Peyer's patch (tissue), 4 donors: Measurements from ENCODE around the gene KLHL36. TPM values are rescaled to one million over a fixed set of nuclear protein-coding genes. Genes with fewer than 3 reads are reported as not detected.

Experiments
- DNase-seq, 3 donors: peaks; one replicate each; pipeline ENCODE4 v3.0.0-alpha.2; 2017 to 2019
- H3K27ac ChIP-seq, 4 donors: fragments of 200-600 bp; sonication (generic); one replicate each; pipeline ENCODE4 v1.5.1; 2016 to 2019
- H3K27me3 ChIP-seq, 2 donors: fragments of 200-600 bp; sonication (generic); one replicate each; pipeline ENCODE4 v1.5.1; 2019
- H3K36me3 ChIP-seq, 3 donors: fragments of 200-600 bp; sonication (generic); one replicate each; pipeline ENCODE4 v1.5.1; 2016 to 2019
- H3K4me1 ChIP-seq, 4 donors: fragments of 200-600 bp; sonication (generic); one replicate each; pipeline ENCODE4 v1.5.1; 2016 to 2019
- H3K4me3 ChIP-seq, 4 donors: fragments of 200-600 bp; sonication (generic); 1 replicate in 3 of 4; 2 replicates in 1 of 4; pipeline ENCODE4 v1.5.1; 2016 to 2019; ENCODE audit warnings: mild to moderate bottlenecking in 1 of 4
- H3K9me3 ChIP-seq, 4 donors: fragments of 200-600 bp; sonication (generic); one replicate each; pipeline ENCODE4 v1.5.1; 2016 to 2019; ENCODE audit warnings: mild to moderate bottlenecking in 1 of 4
- POLR2A ChIP-seq, 2 donors: fragments of 450-650 bp; IDR thresholded peaks; one replicate each; pipeline ENCODE4 v1.5.1; 2017; ENCODE audit warnings: antibody characterized with exemption in 2 of 2, mild to moderate bottlenecking in 2 of 2, moderate library complexity in 2 of 2
- total RNA-seq, 4 donors: library from RNA; depleted of rRNA; stranded (reverse); fragments of >200 nt; gene quantifications; one replicate each; pipeline ENCODE4 v1.1.0, GENCODE V29; 2016
- TF ChIP-seq, protein P1 (sequence below), 6 experiments: fragments of 450-650 bp in 4 of 6; fragments of 200-600 bp in 2 of 6; sonication (generic) in 1 of 6; IDR thresholded peaks; one replicate each; pipeline ENCODE4 v1.5.1; 2017 to 2019; ENCODE audit warnings: antibody characterized with exemption in 6 of 6, mild to moderate bottlenecking in 3 of 6, moderate library complexity in 1 of 6

Gene KLHL36
- total RNA-seq, 4 donors from 2014 or later, result 57.8 to 81.4 (median 74.4) TPM

DNA sequence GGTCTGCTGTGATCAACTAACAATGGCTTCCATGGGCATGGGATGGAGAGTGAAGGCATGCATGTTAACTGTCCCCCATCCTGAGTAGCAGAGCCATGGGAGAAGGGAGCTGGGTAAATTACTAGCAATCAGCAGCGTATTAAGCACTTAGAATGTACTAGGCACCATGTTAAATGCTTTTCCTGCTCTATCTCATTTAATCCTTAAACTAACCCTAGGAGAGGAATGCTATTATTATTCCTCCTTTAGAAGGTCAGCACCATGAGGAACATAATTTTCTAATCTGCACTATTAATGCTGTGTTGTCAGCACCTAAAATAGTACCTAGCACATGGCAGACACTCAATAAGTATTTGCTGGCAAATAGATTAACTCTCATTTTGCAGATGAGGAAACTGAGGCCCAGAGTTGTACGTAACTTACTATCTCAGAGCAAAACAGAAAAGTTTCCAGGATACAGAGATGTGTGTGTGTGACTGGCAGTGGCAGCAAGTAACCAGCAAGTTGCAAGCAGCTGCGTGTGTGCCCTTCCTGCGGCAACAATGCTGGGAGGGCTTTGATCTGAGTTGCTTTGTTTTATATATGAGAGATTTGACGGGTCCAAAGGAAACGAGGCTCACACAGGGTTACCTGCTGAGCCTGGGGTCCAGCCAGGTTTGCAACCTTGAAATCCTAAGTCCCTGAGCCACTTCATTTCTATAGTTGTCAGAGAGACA is 6.5 kb upstream of the KLHL36 start:
- H3K4me3 ChIP-seq, result no peak overlapping the region
- H3K4me1 ChIP-seq, result peaks cover 0 to 28% (median 19%) of the 10 kb centered on the region in 4 donors
- H3K27me3 ChIP-seq, result no peaks in the 10 kb centered on the region
- no peak for TF ChIP-seq POLR2A (IDR thresholded peaks at IDR 0.05)
- TF ChIP-seq, protein P1, sequence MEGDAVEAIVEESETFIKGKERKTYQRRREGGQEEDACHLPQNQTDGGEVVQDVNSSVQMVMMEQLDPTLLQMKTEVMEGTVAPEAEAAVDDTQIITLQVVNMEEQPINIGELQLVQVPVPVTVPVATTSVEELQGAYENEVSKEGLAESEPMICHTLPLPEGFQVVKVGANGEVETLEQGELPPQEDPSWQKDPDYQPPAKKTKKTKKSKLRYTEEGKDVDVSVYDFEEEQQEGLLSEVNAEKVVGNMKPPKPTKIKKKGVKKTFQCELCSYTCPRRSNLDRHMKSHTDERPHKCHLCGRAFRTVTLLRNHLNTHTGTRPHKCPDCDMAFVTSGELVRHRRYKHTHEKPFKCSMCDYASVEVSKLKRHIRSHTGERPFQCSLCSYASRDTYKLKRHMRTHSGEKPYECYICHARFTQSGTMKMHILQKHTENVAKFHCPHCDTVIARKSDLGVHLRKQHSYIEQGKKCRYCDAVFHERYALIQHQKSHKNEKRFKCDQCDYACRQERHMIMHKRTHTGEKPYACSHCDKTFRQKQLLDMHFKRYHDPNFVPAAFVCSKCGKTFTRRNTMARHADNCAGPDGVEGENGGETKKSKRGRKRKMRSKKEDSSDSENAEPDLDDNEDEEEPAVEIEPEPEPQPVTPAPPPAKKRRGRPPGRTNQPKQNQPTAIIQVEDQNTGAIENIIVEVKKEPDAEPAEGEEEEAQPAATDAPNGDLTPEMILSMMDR (IDR thresholded peaks at IDR 0.05), result no peak
- H3K9me3 ChIP-seq, result no peaks in the 10 kb centered on the region
- H3K36me3 ChIP-seq, result no peaks in the 10 kb centered on the region
- H3K27ac ChIP-seq, result peak overlapping the region; percentile 42 to 70 (median 44)
- peak in 1 of 3 donors; percentile 30 for DNase-seq

DNA sequence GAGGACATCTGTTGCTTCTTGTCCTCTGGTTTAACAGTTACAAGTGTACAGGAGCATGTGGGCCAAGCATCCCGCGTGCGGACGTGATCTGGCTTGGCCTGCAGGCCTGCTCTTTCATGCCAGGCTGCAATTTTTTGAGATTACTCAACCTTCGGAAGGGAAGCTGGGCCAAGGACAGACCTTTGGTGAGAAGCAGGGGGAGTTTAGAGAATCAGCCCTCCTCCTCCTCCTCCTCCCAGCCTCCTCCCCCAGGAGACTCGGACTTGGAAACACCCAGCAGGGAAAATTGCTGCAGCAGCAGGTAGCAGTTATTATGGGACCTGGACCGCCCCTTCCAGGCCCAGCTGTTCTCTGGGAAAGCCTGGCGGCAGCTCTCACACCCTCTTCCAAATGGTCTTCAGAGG is 5.1 kb upstream of the KLHL36 start:
- Histone ChIP-seq H3K9me3 (no peaks in the 10 kb centered on the region), H3K27me3 (no peaks in the 10 kb centered on the region), H3K36me3 (no peaks in the 10 kb centered on the region), H3K4me3 (no peak overlapping the region), H3K27ac (peak overlapping the region in 3 of 4 donors; percentile 48 to 55 (median 50)), H3K4me1 (peaks cover 0 to 30% (median 22%) of the 10 kb centered on the region in 4 donors)
- peak in 2 of 3 donors; percentile 54 to 67 for DNase-seq
- no peak for TF ChIP-seq POLR2A (IDR thresholded peaks at IDR 0.05)
- TF ChIP-seq, protein P1 (IDR thresholded peaks at IDR 0.05), result no peak

GRCh38 chr16:84643674-84644073 is 4.6 kb upstream of the KLHL36 start:
- peak in 1 of 3 donors; percentile 74 for DNase-seq
- no peaks in the 10 kb centered on the region for H3K9me3 ChIP-seq
- H3K27ac ChIP-seq, result peak overlapping the region in 3 of 4 donors; percentile 39 to 55 (median 50)

GRCh38 chr16:84648595-84649510 is 542 bp downstream of the KLHL36 start:
- no peaks in the 10 kb centered on the region for H3K27me3 ChIP-seq
- peak overlapping the region; percentile 80 to 95 (median 84) for H3K27ac ChIP-seq
- H3K4me1 ChIP-seq, result peaks cover 0 to 21% (median 7%) of the 10 kb centered on the region in 4 donors
- TF ChIP-seq, protein P1 (IDR thresholded peaks at IDR 0.05), result no peak
- peak in 1 of 2 donors; percentile 39 for TF ChIP-seq POLR2A (IDR thresholded peaks at IDR 0.05)
- peak; percentile 54 to 83 (median 75) for DNase-seq
- H3K9me3 ChIP-seq, result no peaks in the 10 kb centered on the region
- H3K4me3 ChIP-seq, result peak overlapping the region; percentile 72 to 100 (median 86)
- peaks cover 0 to 24% (median 0%) of the 10 kb centered on the region in 3 donors for H3K36me3 ChIP-seq

More at GRCh38 chr16:84643674-84644073, 4.6 kb upstream of the KLHL36 start:
- H3K4me1 ChIP-seq, result peaks cover 0 to 30% (median 22%) of the 10 kb centered on the region in 4 donors
- H3K27me3 ChIP-seq, result no peaks in the 10 kb centered on the region
- H3K4me3 ChIP-seq, result no peak overlapping the region
- no peaks in the 10 kb centered on the region for H3K36me3 ChIP-seq
- TF ChIP-seq, protein P1 (IDR thresholded peaks at IDR 0.05), result no peak
- TF ChIP-seq POLR2A (IDR thresholded peaks at IDR 0.05), result no peak

GRCh38 chr16:84649511-84649861 is 1.2 kb downstream of the KLHL36 start:
- peak overlapping the region; percentile 72 to 100 (median 86) for H3K4me3 ChIP-seq
- DNase-seq, result no peak
- no peaks in the 10 kb centered on the region for H3K9me3 ChIP-seq
- H3K36me3 ChIP-seq, result peaks cover 0 to 26% (median 0%) of the 10 kb centered on the region in 3 donors
- TF ChIP-seq, protein P1 (IDR thresholded peaks at IDR 0.05), result no peak
- no peak for TF ChIP-seq POLR2A (IDR thresholded peaks at IDR 0.05)
- H3K27ac ChIP-seq, result peak overlapping the region in 3 of 4 donors; percentile 80 to 89 (median 80)
- H3K4me1 ChIP-seq, result peaks cover 0 to 21% (median 7%) of the 10 kb centered on the region in 4 donors
- H3K27me3 ChIP-seq, result no peaks in the 10 kb centered on the region
